SKM-1 (cell line): ENCODE measurements around the gene ACBD4.

ENCODE experiments used
- DNase-seq: peaks from one replicate; lab custom pipeline; 2025; ENCODE audit not compliant: unreplicated experiment; lab: John Stamatoyannopoulos, UW

ACBD4 gene

GRCh38 chr17:45149669-45150664 is 14.5 kb downstream of the ACBD4 start:
- no peak for DNase-seq

DNA sequence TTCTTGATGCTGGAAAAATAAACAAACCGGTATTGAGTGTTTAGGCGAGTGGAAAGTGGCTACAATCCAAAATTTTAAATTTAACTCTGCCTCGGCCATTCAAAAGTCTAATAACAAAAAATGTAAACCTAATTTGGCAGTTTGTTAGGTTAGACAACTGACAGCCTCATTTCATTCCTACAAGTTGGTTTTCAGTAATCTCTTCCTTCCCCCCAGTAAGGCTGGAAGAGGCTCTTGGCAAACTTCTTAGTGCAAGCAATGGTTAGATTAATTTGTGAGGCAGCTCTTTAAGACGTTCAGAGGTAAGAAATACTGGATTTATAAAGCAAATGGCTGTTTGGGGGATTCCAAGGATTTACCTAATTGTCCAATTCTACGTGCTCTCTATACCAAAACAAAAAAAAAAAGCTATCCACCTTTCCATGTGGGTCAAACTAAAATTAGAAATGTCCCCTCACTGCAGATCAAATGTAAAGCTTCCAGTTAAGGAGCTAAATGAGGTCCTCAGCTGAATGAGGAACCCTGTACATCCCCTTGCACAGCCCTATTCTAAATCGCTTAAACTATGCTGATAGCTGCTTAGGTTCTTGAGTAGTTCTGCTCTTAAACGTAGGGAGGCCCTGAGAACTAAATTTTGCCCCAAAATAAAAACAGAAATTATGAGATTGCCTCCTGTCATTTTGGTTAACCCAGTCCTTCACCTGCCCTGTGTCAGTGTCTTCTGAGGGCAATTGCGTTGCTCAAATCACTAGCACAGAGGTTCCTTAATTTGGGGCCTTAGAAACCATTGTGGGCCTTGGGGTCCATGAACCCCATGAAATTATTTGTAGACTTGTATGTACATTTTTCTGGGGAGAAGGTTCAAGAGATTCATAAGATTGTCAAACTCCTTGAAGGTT is 15.7 kb downstream of the ACBD4 start:
- no peak for DNase-seq

DNA sequence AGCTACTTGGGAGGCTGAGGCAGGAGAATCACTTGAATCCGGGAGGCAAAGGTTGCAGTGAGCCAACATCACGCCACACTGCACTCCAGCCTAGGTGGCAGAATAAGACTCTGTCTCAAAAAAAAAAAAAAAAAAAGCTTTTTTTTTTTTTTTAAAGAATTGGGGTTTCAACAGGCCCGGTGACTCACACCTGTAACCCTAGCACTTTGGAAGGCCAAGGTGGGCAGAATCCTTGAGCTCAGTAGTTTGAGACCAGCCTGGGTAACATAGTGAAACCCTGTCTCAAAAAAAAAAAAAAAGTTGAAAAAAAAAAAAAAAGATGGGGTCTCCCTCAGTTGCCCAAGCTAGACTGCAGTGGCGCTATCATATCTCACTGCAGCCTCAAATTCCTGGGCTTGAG is 19.5 kb downstream of the ACBD4 start:
- DNase-seq: no peak

- DNase-seq: no peak
Measured at GRCh38 chr17:45155483-45155882, 20.0 kb downstream of the ACBD4 start.

DNA sequence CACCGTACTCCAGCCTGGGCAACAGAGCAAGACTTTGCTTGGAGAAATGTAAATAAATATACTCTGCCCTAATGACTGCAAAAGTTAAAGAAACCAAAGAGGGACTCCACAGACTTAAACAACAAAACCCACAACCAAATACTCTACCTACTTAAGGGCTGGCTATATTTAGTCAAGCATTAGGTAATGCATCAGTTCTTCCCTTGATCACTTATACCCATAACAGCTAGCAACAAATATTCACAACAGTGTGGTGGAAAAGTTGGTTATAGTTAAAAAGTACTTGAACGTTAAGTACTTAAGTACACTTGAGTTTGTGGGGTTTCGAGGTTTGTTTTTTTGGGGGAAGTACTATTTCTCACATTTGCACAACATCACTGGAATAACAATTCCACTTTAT is 20.8 kb downstream of the ACBD4 start:
- DNase-seq: no peak

GRCh38 chr17:45160447-45161287 is 25.2 kb downstream of the ACBD4 start:
- no peak for DNase-seq

- DNase-seq: peak; percentile 97
Measured at GRCh38 chr17:45161288-45162024, 26.0 kb downstream of the ACBD4 start, which contains the start of gene HEXIM2. TSS of gene HEXIM2 (plus strand) at chr17:45161875. CDS start at chr17:45162794, 919 bp downstream.

DNA sequence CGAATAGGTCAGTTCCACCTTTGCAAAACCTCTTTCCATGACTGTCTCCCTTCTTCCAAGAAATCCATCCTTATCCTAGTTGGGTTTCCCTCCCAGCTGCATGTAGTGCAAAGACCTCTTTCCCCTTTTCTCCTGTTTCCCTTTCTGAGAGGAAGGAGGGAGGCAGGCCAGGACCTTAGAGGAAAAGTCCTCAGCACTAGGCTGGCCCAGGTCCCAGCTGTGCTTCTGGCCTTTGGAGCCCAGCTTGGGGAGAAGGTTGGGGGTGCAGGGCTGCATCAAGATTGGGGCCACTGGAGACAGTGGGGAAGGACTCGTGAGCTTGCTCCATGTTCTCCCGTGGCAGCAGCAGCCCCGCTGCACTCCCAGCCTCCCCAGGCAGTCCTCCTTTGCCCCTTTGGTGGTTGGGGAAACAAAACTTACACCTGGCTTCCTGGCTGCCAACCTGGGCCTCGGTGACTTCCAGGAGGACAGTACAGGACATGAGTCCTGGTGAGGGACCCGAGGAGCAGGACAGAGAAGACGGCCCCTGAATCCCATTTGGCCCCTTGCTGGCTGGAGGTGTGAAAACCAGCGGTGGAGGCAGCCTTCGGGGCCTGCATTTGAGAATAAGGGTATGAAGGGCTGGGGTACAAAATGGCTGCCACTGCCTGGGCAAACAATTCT is 26.7 kb downstream of the ACBD4 start:
- DNase-seq: no peak

GRCh38 chr17:45164734-45165269 is 29.3 kb downstream of the ACBD4 start:
- no peak for DNase-seq

DNA sequence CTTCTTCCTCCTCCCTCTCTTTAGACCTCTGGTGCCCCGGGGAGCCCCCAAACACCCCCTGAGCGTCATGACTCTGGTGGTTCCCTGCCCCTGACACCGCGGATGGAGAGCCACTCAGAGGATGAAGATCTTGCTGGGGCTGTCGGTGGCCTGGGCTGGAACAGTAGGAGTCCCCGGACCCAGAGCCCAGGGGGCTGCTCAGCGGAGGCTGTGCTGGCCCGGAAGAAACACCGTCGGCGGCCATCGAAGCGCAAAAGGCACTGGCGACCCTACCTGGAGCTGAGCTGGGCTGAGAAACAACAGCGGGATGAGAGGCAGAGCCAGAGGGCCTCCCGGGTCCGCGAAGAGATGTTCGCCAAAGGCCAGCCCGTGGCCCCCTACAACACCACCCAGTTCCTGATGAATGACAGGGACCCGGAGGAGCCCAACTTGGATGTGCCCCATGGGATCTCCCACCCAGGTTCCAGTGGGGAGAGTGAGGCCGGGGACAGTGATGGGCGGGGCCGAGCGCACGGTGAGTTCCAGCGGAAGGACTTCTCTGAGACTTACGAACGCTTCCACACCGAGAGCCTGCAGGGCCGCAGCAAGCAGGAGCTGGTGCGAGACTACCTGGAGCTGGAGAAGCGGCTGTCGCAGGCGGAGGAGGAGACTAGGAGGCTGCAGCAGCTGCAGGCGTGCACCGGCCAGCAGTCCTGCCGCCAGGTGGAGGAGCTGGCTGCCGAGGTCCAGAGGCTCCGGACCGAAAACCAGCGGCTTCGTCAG is 33.7 kb downstream of the ACBD4 start:
- no peak for DNase-seq

DNA sequence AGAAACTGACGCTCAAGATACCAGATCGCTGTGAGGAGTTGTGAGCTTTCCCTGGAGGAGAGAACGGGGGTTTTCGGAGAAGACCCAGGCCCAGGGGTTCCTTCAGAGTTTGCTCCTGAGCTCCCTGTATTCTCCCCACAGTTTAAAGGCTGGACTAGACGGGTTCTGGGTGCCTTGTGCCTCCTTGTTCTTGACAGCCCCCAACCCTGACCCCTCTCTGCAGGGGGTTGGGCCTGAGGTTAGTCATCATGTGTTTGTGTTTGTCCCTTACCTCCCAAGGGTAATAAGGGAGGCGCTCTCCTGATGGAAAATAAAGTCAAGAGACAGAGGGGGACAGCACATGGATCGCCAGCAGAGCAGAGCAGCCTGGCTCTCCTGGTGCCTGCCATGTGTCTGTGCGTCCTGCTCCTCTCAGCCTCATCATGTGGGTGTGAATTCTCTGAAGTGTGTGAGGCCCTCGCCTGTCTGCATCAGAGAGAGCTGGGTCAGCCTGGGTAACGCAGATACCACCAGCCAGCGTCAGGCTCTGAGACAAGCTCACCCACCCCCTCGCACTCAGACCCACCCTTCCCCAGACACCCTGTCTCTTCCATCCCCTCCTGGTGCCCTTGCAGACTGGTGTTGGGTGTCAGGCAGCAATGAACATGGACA is 34.9 kb downstream of the ACBD4 start:
- DNase-seq: no peak

- DNase-seq: no peak
Measured at GRCh38 chr17:45170931-45171337, 35.4 kb downstream of the ACBD4 start.

DNA sequence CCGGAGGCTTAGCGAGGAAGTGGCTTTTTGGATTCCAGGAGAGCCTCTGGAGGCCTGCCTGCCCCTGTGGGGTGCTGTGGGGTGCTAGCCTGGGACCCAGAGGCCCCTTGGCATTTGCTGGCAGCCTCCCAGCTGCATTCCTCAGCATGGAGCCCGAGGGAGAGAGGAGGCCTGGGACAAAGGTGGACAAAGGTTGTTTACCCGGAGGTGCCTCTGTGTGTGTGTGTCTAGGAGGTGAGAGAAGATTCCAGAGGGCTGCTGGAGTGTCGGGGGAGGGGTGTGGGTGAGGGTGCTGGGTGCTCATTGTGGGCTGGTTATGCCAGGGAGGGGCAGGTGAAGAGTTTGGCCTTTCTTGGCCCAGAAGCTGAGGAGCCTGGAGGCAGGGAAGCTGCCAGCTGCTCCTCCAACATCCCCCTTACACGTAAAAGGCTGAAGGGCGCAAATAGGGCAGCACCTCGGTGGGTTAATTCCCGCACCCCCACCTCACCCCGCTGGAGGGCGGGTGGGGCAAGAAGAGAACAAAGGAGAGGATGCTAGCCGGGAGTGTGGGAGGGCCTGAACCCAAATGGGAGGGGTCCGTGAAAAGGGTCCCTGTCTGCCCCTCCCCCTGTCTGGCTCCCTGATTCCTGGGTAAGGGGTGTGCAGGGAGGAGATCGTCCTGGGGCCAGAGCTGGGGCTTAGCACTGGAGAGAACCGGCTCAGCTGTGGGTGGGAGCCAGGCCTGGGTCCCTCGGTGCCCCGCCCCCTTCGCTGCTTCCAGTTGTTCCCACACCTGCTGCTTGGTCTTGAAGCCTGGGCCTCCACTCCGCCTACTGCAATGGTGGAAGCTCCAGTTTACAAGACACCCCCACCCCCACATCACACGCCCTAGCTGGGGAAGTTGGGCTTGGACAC is 36.1 kb downstream of the ACBD4 start:
- DNase-seq: no peak

DNA sequence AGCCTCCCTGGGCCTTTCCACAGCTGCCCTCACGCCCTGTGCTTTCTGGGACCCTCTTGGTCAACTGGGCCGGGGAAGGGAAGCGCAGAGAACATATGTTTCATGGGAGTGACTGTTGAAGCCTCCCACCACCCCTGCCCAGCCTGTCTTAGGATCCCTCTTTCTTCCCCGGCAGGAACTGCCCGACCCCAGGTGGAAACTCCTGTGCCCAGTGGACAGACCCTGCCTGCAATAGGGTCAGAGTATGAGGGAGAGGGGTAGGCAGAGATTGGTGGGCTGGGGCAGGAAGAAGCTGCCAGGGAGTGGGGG is 36.7 kb downstream of the ACBD4 start:
- no peak for DNase-seq

- no peak for DNase-seq
Measured at GRCh38 chr17:45172541-45173286, 37.2 kb downstream of the ACBD4 start.

DNA sequence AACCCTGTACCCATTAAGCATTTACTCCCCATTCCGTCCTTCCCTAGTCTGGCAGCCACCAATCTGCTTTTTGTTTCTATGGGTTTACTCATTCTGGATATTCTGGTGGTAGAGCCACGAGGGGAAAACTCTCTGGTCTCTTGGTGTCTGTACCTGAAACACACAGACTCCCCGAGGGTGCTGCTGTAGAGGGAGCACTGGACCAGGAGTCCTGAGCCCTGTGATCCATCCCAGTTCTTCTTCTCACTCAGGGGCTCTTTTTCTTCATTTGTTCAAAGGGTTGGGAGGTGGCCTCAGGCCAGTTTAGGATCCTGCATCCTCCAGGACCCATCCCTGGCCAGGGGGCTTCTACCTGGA is 40.2 kb downstream of the ACBD4 start:
- no peak for DNase-seq

GRCh38 chr17:45177563-45177962 is 42.1 kb downstream of the ACBD4 start:
- no peak for DNase-seq
